Transverse colon (tissue), 4 donors: Measurements from ENCODE around the gene ACSM5. TPM values are rescaled to one million over a fixed set of nuclear protein-coding genes. Genes with fewer than 3 reads are reported as not detected.

Experiments used
- DNase-seq: peaks from one replicate; pipeline ENCODE4 v3.0.0-alpha.2; 2019
- H3K27ac ChIP-seq, 4 donors: fragments of 200-600 bp; sonication (generic); 2 replicates each; pipeline ENCODE4 v1.5.1; 2016 to 2018; ENCODE audit warnings: inconsistent platforms in 4 of 4
- H3K27me3 ChIP-seq: fragments of 200-600 bp; sonication (generic); 2 replicates; pipeline ENCODE4 v1.5.1; 2017; ENCODE audit warnings: inconsistent platforms
- H3K36me3 ChIP-seq, 4 donors: fragments of 200-600 bp; sonication (generic); 2 replicates each; pipeline ENCODE4 v1.5.1; 2017 to 2019; ENCODE audit warnings: inconsistent platforms in 4 of 4
- H3K4me1 ChIP-seq, 4 donors: fragments of 200-600 bp; sonication (generic); 2 replicates each; pipeline ENCODE4 v1.5.1; 2017 to 2020; ENCODE audit warnings: inconsistent platforms in 4 of 4
- H3K4me3 ChIP-seq, 4 donors: fragments of 200-600 bp; sonication (generic); 1 replicate in 1 of 4; 2 replicates in 3 of 4; pipeline versions ENCODE4 v1.5.1 to v1.6.1; 2017 to 2019; ENCODE audit warnings: inconsistent platforms in 4 of 4
- H3K9me3 ChIP-seq, 2 donors: fragments of 200-600 bp; sonication (generic); 2 replicates each; pipeline ENCODE4 v1.5.1; 2017 to 2019; ENCODE audit warnings: inconsistent platforms in 2 of 2
- EP300 ChIP-seq: sonication (generic); formaldehyde crosslinking; IDR thresholded peaks from one replicate; pipeline ENCODE4 v1.6.1; 2017; ENCODE audit warnings: antibody characterized with exemption, low read depth
- POLR2A ChIP-seq: fragments of 450-650 bp; IDR thresholded peaks from one replicate; pipeline ENCODE4 v1.6.1; 2016; ENCODE audit warnings: antibody characterized with exemption, mild to moderate bottlenecking, moderate library complexity
- POLR2AphosphoS5 ChIP-seq, 3 donors: sonication (generic); formaldehyde crosslinking; IDR thresholded peaks; one replicate each; pipeline ENCODE4 v1.6.1; 2016; ENCODE audit warnings: antibody characterized with exemption in 3 of 3
- WGBS, 2 donors: methylation state at CpG; one replicate each; pipeline ENCODE4 v1.1.5; 2018; ENCODE audit warnings: low coverage in 1 of 2; 5-methylcytosine and 5-hydroxymethylcytosine counted together
- in situ Hi-C, 4 donors: fragments of 200-750 bp; cut with MboI; loops; one replicate each; pipeline versions ENCODE4 v1.15.0 to v1.15.1; 2017; ENCODE audit warnings: low sequenced_read_pairs in 3 of 4, low pct_ligation_motif_present in 1 of 4, low pct_unique_long_range_greater_than_20kb in 1 of 4
- intact Hi-C: fragments of 100-400 bp; cut with DNase I; formaldehyde crosslinking; loops from one replicate; pipeline ENCODE4 v1.15.1; 2023; ENCODE audit warnings: low total_unique reads
- total RNA-seq, 4 donors: library from RNA; depleted of rRNA; stranded (reverse); fragments of >200 nt; gene quantifications; one replicate each; pipeline ENCODE4 v1.1.0, GENCODE V29; 2016
- TF ChIP-seq, protein P1 (sequence below), 5 experiments: fragments of 200-600 bp in 3 of 5; fragments of 450-650 bp in 2 of 5; sonication (generic) in 3 of 5; IDR thresholded peaks; 1 replicate in 2 of 5; 2 replicates in 3 of 5; pipeline ENCODE4 v1.5.1; 2016 to 2017; ENCODE audit warnings: antibody characterized with exemption in 5 of 5, inconsistent platforms in 3 of 5, mild to moderate bottlenecking in 2 of 5, moderate library complexity in 1 of 5

ACSM5 gene
- total RNA-seq, 4 donors from 2014 or later, result 1.3 to 2.3 (median 1.5) TPM; not detected in 1

DNA sequence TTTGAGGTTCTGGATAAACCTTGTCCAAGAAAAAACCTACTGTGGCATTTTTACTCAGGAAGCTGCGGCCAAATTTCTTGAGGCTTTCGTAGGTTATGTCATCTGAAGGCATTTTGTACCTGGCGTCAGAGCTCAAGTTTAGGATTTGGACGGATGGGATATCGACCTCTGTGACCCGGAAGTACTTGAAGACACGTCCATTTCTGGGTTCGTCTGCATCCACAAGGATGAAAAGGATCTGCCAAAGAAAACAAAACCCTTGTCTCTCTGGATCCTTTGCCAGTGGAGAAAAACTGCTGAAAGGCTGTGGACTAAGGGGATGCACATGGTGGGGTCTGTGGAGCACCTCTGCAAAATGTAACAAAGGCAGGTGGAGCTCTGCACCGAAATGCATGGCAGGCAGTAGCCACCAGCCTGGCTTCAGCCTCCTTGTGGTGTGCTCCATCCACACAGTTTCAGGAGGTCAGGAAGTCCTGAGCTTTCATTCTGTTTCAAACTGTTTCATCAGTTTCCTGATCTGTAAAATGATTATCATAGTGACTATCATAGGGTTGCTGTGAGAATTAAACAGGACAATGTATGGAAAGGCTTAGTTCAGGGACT, 39.8 kb upstream of the ACSM5 start:
- intact Hi-C loops, result no loop called here

DNA sequence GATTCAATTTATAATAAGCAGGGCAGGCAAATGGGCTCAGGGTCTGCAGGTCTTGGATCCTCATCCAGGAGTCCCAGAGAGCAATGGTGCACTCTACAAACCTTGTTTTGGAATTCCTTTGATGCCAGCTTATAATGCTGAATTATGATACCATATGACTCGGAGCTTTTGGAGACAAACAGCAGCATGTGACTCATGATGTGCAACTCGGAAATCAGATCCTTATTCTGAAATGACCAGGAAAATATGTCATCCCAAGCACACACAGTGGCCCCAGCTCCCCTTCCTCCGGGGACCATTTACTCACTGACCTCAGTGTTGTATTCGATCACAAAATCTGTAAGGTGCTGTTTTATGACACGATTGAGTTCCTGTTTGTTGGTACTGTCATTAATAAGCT, 36.6 kb upstream of the ACSM5 start:
- no peaks in the 10 kb centered on the region for H3K4me1 ChIP-seq
- in situ Hi-C loops (no loop called here), intact Hi-C loops (no loop called here)
- H3K36me3 ChIP-seq, result no peaks in the 10 kb centered on the region
- no peaks in the 10 kb centered on the region for H3K9me3 ChIP-seq
- WGBS, 2 donors, result 81 to 85% methylated on average over 4 to 5 of the region's 5 CpGs
- no peak overlapping the region for H3K27ac ChIP-seq
- TF ChIP-seq POLR2AphosphoS5 (IDR thresholded peaks at IDR 0.05), result no peak
- TF ChIP-seq EP300, result no peak
- peaks cover 12% of the 10 kb centered on the region for H3K27me3 ChIP-seq
- no peak overlapping the region for H3K4me3 ChIP-seq
- no peak for DNase-seq

More for the DNA sequence above, 39.8 kb upstream of the ACSM5 start:
- Histone ChIP-seq H3K4me1 (no peaks in the 10 kb centered on the region), H3K4me3 (no peak overlapping the region), H3K27me3 (peaks cover 12% of the 10 kb centered on the region), H3K36me3 (no peaks in the 10 kb centered on the region), H3K27ac (no peak overlapping the region), H3K9me3 (no peaks in the 10 kb centered on the region)
- WGBS, 2 donors, result 73 to 78% methylated on average over 6 to 9 of the region's 9 CpGs
- no peak for DNase-seq
- TF ChIP-seq POLR2AphosphoS5 (IDR thresholded peaks at IDR 0.05) (no peak), POLR2A (no peak), EP300 (no peak)
- TF ChIP-seq, protein P1, sequence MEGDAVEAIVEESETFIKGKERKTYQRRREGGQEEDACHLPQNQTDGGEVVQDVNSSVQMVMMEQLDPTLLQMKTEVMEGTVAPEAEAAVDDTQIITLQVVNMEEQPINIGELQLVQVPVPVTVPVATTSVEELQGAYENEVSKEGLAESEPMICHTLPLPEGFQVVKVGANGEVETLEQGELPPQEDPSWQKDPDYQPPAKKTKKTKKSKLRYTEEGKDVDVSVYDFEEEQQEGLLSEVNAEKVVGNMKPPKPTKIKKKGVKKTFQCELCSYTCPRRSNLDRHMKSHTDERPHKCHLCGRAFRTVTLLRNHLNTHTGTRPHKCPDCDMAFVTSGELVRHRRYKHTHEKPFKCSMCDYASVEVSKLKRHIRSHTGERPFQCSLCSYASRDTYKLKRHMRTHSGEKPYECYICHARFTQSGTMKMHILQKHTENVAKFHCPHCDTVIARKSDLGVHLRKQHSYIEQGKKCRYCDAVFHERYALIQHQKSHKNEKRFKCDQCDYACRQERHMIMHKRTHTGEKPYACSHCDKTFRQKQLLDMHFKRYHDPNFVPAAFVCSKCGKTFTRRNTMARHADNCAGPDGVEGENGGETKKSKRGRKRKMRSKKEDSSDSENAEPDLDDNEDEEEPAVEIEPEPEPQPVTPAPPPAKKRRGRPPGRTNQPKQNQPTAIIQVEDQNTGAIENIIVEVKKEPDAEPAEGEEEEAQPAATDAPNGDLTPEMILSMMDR (IDR thresholded peaks at IDR 0.05), result no peak
- in situ Hi-C loops, result no loop called here

DNA sequence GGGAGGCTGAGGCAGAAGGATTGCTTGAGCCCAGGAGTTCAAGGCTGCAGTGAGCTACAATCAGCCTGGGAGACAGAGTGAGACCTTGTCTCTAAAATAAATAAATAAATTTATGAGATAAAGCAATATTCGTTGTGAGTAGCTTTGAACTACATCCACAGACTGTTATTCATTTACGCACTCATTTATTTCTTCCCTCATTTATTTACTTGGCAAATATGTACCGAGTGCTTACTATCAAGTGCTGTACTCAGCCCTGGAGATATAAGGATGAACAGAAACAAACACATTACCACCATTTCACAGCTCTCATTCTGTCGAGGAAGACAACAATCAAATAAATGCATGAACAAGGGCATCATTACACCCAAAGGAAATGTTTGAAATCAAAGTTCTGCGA, 32.2 kb upstream of the ACSM5 start:
- peaks cover 5% of the 10 kb centered on the region for H3K27me3 ChIP-seq
- no peak overlapping the region for H3K27ac ChIP-seq
- TF ChIP-seq POLR2A (no peak), EP300 (no peak), POLR2AphosphoS5 (IDR thresholded peaks at IDR 0.05) (no peak)
- TF ChIP-seq, protein P1 (IDR thresholded peaks at IDR 0.05), result no peak
- H3K36me3 ChIP-seq, result no peaks in the 10 kb centered on the region
- WGBS, 2 donors, result 53 to 57% methylated on average over 5 of the region's 5 CpGs
- H3K4me1 ChIP-seq, result no peaks in the 10 kb centered on the region
- H3K9me3 ChIP-seq, result no peaks in the 10 kb centered on the region
- no peak for DNase-seq
- intact Hi-C loops (no loop called here), in situ Hi-C loops (loop anchor here in 2 of 4 donors (25.0 kb wide), 2 partner anchors 465 to 815 kb away; partner anchors contain the start of gene VPS35L (in 1 of the 2))
- H3K4me3 ChIP-seq, result no peak overlapping the region

DNA sequence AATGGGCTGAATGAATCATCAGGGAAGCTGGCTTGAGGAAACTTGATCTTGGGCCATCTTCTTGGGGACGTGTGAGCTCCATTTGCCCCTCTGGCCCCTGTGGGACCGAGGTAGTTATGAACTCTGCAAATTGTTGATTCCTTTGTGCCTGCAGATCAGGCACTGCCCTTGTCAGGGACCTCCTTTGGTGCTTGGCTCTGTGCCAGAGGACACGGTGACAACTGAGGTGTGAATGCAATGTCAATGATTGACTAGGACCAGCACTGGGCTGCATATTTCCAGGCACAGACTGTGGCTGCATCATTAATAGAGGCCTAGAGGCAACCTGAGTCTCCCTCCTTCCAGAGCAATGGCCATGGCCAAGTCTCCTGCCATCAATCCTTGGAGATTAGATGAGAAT, 28.6 kb upstream of the ACSM5 start:
- no peaks in the 10 kb centered on the region for H3K27me3 ChIP-seq
- H3K4me3 ChIP-seq, result no peak overlapping the region
- TF ChIP-seq POLR2A (no peak), POLR2AphosphoS5 (IDR thresholded peaks at IDR 0.05) (no peak), EP300 (no peak)
- TF ChIP-seq, protein P1 (IDR thresholded peaks at IDR 0.05), result no peak
- no peaks in the 10 kb centered on the region for H3K36me3 ChIP-seq
- intact Hi-C loops (loop anchor here (5.0 kb wide), 1 partner anchor 468 kb away; no protein-coding TSS in a partner anchor), in situ Hi-C loops (loop anchor here (5.0 to 25.0 kb wide), 5 partner anchors 468 to 818 kb away; partner anchors contain the start of gene VPS35L (in 1 of the 4))
- WGBS, 2 donors, result 54 to 80% methylated on average over 1 to 3 of the region's 3 CpGs
- H3K4me1 ChIP-seq, result no peaks in the 10 kb centered on the region
- no peak for DNase-seq
- H3K27ac ChIP-seq, result no peak overlapping the region
- no peaks in the 10 kb centered on the region for H3K9me3 ChIP-seq
